ENCODE results near the gene B4GALT2. TPM values are rescaled to one million over a fixed set of nuclear protein-coding genes. Genes with fewer than 3 reads are reported as not detected.

Gene B4GALT2
- total and polyA plus RNA-seq, 2 donors (not counting 3 experiments of a cell fraction or from before 2014, with no cell fraction given): 80.0 to 103 TPM

DNA sequence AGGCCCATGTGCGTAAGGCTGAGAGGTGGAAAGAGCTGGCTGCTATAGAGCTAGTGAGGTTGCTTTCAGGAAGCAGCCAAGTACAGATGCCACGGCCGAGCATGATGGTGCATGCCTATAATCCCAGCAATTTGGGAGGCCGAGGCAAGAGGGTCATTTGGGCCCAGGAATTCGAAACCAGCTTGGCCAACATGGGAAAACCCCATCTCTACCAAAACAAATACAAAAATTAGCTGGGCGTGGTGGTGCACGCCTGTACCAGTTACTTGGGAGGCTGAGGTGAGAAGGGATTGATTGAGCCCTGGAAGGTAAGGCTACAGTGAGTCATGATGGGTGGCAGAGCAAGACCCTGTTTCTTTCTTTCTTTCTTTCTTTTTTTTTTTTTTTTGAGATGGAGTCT is 15.1 kb downstream of the B4GALT2 start:
- H4K20me1 ChIP-seq (replicated peaks; ENCODE audit: control insufficient read depth, extremely low read depth, insufficient read depth, low read length): no peaks in the 10 kb centered on the region

More for the DNA sequence above, 15.1 kb downstream of the B4GALT2 start:
- FAIRE-seq: no peak
- no peaks in the 10 kb centered on the region for H3K36me3 ChIP-seq (ENCODE audit: control insufficient read depth in 2 of 2, extremely low read depth in 1 of 2, insufficient read depth in 2 of 2, low read length in 2 of 2)
- H3K79me2 ChIP-seq (ENCODE audit: control insufficient read depth, insufficient read depth, low read length): no peaks in the 10 kb centered on the region
- TF ChIP-seq POLR2AphosphoS5 (IDR thresholded peaks at IDR 0.05; ENCODE audit: insufficient read depth, low read depth, low read length): no peak
- no peak for TF ChIP-seq POLR2A (IDR thresholded peaks at IDR 0.05; ENCODE audit: low read depth, low read length)
- no peak for TF ChIP-seq JUN (IDR thresholded peaks at IDR 0.05; ENCODE audit: borderline replicate concordance, insufficient read depth, insufficient read length, low read depth)
- no peak for TF ChIP-seq FOS (IDR thresholded peaks at IDR 0.05; ENCODE audit: borderline replicate concordance, insufficient read depth, low read length)
- TF ChIP-seq CTCF (IDR thresholded peaks at IDR 0.05; ENCODE audit: extremely low read depth in 1 of 2, insufficient read depth in 1 of 2, low read depth in 1 of 2, low read length in 2 of 2): no peak
- TF ChIP-seq MYC (IDR thresholded peaks at IDR 0.05; ENCODE audit: low read depth, low read length): no peak
- TF ChIP-seq GATA2 (IDR thresholded peaks at IDR 0.05; ENCODE audit: insufficient read depth, insufficient read length, low read depth, low read length): no peak
- no peak for TF ChIP-seq EZH2 (IDR thresholded peaks at IDR 0.05; ENCODE audit: borderline replicate concordance, low read depth, low read length, severe bottlenecking)
- TF ChIP-seq, protein P1, sequence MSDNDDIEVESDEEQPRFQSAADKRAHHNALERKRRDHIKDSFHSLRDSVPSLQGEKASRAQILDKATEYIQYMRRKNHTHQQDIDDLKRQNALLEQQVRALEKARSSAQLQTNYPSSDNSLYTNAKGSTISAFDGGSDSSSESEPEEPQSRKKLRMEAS (IDR thresholded peaks at IDR 0.05; ENCODE audit: insufficient read depth, insufficient read length): no peak
- intact Hi-C loops (cut with micrococcal nuclease): loop anchor here (5.0 kb wide), 2 partner anchors 38 to 232 kb away; partner anchors contain the start of gene SLC6A9
- H2AFZ ChIP-seq (ENCODE audit: low read depth, low read length): no peak overlapping the region
- CTCF ChIA-PET: interaction anchor here (0.7 to 3.3 kb wide), 4 partner anchors 11 to 231 kb away, joined by 3 to 13 read pairs (median 5); no protein-coding TSS in a partner anchor
- DNase-seq (ENCODE audit: low read depth, low spot score): no peak
- no peak overlapping the region for H3K4me3 ChIP-seq (replicated peaks in 1 of 3; ENCODE audit: insufficient read depth in 1 of 3, low read depth in 1 of 3, low read length in 3 of 3)
- dilution Hi-C loops (cut with MboI; ENCODE audit: extremely low pct_ligation_motif_present, low sequenced_read_pairs): no loop called here
- BruUV-seq (replicated peaks): no TSS peak
- POLR2A ChIA-PET: no interaction called here
- H3K9me1 ChIP-seq (replicated peaks; ENCODE audit: control insufficient read depth, extremely low read depth, insufficient read depth, low read length): no peaks in the 10 kb centered on the region
- H3K27me3 ChIP-seq (ENCODE audit: control insufficient read depth in 2 of 2, insufficient read depth in 2 of 2, low read length in 2 of 2): no peaks in the 10 kb centered on the region
- no peak overlapping the region for H3K27ac ChIP-seq (ENCODE audit: insufficient read depth, low read depth, low read length)
- no peak overlapping the region for H3K9ac ChIP-seq (replicated peaks; ENCODE audit: extremely low read depth, insufficient read depth, low read length)
- H3K4me2 ChIP-seq (ENCODE audit: insufficient read depth, low read length): no peak overlapping the region
- H3K4me1 ChIP-seq (ENCODE audit: control insufficient read depth, extremely low read depth, insufficient read depth, low read length): peaks cover 7% of the 10 kb centered on the region
- H3K9me3 ChIP-seq (replicated peaks; ENCODE audit: control insufficient read depth, insufficient read depth, low read length): no peaks in the 10 kb centered on the region

Measured in endothelial cell of umbilical vein (primary cell).